Measurements from ENCODE around the gene RFX7.
"Not testable (repeated sequence)": the region's sequence is repeated elsewhere in the genome, so short reads cannot be mapped to it uniquely, and the experiment has no call there.

The RFX7 gene

DNA sequence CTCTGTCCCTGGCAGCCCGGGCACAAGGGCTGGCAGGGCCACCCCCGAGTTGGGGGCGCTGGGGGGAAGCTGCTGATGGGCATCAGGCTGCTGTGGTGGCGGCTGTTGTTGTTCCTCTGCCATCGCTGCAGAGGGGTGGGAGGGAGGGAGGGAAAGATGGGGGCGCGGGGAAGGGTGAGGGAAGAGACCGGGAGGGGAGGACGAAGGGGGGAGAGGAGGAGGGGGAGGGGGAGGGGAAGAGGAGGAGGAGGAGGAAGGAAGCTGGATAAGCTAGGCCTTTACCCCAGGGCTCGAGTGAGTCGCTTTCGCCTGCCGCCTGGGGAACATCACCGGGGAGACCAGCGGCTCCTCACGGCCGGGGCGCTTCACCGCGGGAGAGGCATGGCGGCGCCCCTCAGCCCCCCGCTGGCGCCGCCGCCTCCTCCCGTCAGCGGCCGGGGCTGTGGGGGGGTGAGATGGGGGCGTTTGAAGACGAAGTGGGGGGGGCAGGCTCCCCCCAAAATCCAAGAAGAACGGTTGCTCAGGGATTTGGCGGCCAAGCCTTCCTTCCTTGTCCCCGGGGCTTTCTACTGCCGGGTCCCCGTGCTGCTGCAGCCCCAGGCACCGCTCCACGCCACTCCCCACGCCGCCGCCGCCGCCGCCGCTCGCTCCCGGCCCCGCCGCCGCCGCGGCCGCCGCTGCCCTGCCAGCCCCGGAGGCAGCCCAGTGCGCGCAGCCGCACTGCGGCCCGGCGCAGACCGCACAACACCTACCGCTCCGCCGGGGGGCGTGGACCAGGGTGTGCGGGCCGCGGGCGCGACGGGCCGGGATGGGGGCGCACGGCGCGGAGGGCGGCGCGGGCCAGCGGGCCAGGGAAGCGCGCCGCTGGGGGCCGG is at the start of gene RFX7:
Gene RFX7, minus strand, starts transcription at position 717 of the 875 bp plus-strand sequence. Its CDS starts 594 bp downstream, at position 123.
- no peak for DNase-seq

DNA sequence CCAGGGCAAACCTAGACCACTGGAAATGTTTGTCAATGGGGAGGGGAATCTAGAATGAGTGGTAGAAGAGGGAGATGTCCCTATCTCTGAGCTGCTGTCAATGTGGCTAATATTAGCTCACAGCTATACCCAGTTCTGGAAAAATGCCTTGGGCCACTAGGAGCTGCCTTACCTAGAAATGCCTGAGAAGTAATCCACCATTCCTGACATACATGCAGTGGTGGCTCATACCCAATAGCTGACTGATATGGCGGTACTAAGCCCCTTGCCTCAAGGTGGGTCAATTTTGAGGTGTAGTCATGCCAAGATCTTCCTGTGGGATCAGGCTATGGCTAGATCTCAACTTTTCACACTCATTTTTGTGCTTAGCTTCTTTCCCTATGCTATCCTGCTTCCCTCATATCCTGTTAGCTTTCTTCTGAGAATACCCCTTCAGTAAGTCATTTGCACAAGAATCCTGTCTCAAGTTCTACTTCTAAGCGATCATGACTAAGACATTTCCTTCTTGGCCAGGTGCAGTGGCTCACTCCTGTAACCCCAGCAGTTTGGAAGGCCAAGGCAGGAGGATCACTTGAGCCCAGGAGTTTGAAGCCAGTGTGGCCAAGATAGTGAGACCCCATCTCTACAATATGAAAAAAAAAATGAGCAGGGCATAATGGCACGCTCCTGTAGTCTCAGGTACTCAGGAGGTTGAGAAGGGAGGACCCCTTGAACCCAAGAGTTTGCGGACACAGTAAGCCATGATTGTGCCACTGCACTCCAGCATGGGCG is 49.1 kb upstream of the RFX7 start:
- DNase-seq, result no peak

DNA sequence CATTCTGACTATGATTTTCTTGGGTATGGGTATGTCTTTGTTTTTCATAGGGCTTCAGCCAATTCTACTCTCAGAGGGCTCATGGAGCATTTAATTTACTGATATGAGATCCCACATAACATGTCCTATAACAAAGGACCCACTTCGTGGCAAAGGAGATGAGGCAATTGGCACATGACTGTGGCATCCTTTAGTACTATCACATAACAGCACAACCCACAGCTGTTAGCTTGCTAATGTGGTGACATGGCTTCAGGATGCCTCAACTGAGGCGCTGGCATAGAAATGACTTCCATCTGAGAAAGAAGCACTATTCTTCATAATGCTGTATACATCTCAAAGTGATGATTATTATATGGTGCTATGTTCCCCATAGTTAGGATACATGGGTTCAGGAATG is 48.1 kb upstream of the RFX7 start:
- no peak for DNase-seq

DNA sequence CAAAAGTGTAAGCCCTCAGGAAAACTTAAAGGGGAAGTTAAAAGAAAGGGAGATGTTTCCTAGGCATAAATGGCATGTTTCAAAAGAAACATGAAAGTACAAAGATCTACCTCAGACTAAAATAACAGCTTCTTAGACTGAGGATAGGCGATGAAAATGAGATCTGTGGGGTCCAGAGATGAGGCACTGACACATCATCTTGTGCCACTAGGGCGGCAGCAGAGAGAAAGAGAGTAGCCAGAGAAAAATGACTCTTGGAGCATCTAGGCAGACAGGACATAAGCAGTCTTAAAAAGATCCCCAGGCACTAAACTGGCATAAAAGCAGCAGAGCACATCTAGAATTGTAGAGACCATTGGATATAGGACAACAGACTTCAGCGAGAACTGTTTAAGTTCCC is 42.5 kb upstream of the RFX7 start:
- DNase-seq, result no peak

DNA sequence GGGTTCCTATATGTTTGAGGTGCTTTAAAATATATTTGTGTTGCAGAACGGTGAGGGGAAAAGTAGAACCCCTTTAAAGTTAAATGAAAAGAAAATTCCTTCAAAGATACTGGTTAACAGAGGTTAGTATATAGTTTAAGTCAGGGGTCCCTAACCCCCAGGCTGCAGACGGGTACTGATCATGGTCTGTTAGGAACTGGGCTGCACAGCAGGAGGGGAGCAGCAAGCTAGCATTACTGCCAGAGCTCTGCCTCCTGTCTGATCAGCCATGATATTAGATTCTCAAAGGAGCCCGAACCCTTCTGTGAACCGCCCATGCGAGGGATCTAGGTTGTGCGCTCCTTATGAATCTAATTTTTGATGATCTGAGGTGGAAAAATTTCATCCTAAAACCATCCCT is 37.5 kb upstream of the RFX7 start:
- no peak for DNase-seq

DNA sequence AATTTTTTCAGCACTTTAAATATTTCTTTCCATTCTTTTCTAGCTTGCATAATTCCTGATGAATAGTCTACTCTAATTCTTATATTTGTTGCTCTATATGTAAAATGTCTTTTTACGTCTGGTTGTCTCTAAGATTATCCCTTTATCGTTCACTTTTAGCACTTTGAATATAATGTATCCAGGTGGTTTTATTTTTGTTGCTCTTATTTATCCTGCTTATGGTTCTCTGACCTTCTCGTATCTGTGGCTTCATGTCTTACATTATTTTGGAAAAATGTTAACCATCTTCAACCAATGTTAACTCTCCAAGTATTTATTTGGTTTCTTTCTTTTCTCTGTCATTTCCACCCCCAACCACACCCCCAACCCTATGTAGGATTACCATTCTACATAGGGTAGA is 30.0 kb upstream of the RFX7 start:
- DNase-seq, result no peak

DNA sequence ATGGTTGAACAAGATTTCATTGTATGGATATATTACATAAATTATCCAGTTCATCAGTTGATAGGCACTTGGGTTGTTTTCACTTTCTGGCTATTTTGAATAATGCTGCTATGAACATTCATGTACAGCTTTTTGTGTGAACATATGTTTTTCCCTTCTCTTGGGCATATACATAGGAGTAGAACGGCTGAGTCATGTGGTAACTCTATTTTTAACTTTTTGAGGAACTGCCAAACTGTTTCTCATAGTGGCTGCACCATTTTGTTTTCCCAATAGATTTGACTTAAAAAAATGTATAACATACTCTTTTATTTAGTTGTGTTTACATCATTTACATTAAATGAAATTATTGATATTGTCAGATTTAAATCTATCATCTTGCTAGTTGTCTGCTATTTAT is 28.8 kb upstream of the RFX7 start:
- no peak for DNase-seq

DNA sequence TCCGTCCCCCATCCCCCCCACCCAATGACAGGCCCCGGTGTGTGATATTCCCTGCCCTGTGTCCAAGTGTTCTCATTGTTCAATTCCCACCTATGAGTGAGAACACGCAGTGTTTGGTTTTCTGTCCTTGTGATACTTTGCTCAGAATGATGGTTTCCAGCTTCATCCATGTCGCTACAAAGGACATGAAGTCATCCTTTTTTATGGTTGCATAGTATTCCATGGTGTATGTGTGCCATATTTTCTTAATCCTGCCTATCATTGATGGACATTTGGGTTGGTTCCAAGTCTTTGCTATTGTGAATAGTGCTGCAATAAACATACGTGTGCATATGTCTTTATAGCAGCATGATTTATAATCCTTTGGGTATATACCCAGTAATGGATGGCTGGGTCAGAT is 22.8 kb upstream of the RFX7 start:
- not testable (repeated sequence) for DNase-seq

DNA sequence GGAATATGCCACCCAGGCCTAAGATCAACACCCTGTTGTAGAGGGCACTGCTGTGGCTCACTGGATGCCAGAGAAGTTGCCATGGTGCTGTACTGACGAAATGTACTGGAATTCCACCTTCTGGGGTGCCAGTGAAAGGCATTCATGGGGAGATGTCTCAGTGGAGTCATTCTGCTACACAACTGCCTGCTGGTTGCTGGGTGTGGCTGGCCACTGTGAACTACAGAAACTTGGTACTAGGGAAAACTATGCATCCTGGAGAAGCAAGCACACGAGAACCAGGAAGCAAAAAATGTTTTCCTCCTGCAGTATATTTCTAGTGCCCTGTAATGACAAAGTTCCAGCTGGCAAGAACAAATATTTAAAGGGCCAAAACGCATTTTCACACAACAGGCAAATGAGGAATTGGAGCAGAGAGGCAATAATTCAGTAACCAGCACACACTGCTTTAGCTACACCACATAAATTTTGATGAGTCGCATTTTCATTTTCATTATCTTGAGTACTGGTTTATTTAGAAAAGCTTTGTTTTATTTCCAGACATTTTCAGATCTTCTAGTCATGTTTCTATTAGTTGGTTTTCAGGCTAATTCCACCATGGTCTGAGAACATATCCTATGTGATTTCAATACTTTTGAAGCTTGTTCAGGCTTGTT is 18.3 kb upstream of the RFX7 start:
- no peak for DNase-seq

DNA sequence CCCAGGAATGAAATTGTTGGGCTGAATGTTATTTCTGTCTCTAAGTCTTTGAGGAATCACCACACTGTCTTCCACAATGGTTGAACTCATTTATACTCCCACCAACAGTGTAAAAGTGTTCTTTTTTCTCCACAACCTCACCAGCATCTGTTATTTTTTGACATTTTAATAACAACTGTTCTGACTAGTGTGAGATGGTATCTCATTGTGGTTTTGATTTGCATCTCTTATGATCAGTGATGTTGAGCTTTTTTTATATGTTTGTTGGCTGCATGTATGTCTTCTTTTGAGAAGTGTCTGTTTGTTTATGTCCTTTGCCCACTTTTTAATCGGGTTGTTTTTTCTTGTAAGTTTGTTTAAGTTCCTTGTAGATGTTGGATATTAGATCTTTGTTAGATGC is 13.6 kb upstream of the RFX7 start:
- not testable (repeated sequence) for DNase-seq

DNA sequence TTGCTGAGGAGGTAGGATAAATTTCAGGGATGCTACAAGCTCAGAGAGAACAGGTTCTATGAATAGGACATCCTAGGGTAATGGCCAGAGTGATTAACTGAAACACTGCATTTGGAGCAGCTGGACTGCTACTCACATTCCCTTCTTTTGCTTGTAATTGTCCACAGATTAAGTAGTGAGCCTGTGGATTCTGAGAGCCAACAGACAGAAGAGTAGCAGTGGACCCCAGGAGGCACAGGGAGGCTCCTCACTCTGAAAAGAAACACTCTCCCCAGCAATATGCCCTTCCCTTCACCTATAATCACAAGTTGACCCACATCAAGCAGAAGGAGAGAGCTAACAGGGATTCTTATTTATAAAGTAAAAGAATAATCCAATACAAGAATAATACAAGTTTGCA is 10.6 kb upstream of the RFX7 start:
- DNase-seq, result no peak

DNA sequence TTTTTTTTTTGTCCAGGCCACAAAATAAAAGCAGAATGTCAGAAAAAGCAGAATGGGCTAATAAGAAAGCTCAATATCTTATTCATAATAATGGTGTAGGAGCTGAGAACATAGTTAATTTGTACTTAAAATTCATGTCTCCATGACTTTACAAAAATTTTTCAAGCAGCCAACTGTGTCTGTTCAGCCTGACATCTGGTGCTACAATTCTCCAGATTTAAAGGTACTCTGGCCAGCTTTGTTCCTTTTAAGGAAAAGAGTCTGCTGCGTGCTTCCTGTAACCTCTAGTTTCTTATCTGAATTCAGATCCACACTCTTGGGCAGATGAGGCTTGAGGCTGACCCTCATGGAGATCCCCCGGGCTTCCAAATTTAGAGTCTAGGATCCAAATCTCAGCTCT is 8.7 kb upstream of the RFX7 start:
- no peak for DNase-seq

DNA sequence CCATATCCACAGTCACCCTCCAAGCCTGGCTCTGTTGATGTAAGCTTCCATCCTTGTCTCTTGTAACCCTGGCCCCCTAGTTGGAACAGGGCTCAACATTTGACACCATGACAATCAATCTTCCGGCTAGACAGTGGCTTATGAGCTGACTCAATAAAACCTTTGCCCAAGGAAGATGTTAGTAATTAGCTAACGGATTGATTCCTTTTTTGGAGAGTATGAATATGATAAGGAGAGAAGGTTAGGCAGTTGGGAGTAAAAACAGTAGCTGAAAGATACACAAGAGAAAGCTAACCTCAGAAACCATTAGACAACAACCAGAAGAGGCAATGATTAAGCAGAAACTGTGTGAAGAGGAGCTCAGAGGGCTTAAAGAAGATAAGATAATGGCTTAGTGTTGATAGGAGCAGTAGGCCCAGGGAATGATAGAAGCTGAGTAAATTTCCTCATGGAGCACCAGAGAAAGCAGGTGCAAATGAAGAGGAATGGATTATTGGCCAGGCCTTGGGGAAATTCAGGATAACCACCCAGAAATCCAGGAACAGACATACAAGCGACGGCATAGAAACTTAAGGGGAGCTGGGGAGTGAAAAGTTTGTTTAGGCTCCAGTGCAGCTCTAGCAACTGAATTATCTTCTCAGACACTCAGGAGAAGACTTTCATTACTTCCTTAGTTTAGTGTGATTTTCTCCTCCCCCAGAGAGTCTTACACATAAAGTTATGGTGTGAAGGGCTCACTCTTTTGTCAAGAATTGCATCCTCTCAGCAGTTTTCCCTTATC is 7.8 kb upstream of the RFX7 start:
- DNase-seq, result no peak

DNA sequence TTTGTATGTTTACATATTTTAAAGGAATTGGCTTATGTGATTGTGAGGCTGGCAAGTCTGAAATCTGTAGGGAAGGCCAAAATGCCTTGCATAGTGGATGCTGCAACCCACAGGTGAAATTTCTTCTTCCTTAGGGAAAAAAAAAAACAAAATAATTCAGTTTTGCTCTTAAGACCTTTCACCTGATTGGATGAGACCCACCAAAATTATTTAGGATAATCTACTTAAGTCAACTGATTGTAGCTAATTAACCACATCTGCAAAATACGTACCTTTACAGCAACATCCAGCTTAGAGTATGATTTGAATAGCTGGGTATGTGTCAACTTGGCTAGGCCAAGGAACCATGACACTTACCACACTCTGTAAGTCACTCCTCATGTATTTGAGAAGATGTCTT is 6.9 kb upstream of the RFX7 start:
- no peak for DNase-seq

DNA sequence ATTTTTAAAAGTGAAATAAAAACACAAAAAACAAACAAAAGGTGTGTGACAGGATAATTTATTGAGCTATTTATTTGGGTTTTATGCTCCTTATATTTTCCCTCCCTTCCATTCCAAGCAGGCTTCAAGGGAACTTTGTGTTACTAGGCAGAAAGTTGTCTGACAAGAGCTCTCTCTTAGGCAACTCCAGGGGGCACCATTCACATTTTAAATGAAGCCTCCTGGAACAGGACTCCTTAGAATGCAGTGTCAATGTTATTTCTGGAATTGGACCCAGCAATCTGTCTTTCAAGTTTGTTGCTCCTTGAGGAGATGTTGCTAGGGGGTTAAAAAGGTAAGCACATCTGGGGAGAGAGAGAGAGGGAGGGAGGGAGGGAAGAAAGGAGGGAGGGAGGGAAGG is 5.4 kb upstream of the RFX7 start:
- DNase-seq, result no peak

DNA sequence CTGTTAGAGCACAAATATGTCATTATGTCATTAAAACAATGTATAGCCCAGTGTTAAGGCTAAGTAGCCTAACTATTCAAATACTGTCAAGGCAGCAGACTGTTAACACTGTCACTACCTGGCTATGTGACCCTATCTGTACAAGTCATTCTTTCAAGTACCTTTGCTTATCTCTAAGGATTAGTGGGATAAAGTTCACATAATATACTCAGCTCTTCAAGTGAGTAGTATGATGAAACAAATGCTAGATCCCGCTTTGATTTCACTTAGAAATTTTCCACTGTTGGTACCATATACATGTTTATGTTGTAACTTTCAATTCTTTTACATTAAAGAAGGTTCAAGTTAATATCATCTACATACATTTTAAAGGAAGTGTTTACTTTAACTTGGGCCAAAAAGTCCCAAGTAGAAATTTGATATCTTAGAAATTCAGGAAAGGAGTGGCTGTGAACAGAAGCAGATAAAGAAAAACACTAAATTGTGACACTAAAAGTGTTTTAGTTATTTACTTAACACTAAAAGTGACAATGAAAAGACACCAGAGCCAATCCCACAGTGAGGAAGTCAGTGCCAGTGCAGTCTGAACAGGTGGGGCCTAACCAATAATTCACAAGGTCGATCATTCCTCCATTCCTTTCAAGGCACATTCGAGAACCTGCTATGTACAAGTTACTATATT is 4.8 kb upstream of the RFX7 start:
- DNase-seq, result no peak

DNA sequence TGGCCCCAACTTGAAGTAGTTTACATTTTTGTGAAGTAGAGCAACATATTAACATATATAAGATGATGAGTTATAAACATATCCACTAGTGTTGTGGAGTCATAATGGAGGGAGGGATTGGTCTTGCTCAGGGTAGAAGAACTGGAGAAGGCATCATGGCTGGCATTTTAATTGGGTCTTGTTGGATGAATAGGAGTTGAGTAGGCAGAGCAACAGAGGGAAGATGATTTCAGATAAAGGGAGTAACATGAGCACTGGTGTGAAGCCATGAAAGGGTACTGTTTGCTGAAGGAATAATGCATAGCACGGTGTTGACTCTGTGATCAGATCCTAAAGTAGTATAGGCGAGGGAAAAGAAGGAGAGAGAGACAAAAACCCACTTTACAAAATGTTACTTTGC is 3.6 kb upstream of the RFX7 start:
- DNase-seq, result no peak

DNA sequence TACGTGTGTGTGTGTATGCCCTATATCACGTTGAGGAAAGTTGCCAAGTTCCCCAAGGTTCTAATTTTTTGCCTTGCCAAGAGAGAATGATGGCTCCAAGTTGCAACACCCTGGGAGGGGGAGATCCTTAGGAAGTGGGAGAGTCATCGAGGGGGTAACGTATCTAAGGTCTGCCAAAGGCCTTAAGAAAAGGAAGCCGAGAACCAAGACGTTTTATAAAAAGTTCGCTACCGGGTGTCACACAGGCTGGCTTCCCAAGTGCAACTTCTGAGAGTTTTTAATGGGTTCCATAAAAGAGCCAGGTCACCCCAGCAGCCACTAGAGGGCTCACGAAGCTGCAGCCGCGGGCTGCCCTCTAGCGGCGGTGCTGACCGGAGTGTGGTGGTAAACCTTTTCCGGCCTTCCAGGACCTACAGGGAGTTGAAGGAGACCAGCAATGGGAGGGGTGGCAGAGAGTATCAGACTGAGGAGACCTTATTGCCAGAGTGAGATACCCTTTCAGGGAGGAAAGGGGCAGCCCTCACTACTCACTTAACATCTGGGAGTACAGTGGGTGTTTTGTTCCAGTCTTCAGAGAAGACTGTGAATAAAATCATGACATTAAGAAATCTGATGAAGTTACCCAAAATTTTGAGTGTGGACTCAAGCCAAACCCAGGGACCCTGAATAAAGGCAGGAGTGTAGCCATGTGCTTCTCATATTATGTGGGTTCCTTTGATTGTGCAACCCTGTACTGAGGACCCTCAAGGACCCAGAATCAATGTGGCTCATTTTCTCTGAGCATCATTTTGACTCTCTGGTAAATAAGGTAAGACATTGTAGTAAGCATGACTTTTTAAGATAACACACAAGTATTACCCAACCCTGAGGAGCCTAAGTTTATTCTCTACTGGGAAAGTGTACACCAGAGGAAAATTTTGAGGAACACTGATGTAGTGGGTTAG is 2.5 kb upstream of the RFX7 start:
- peak; percentile 41 for DNase-seq

DNA sequence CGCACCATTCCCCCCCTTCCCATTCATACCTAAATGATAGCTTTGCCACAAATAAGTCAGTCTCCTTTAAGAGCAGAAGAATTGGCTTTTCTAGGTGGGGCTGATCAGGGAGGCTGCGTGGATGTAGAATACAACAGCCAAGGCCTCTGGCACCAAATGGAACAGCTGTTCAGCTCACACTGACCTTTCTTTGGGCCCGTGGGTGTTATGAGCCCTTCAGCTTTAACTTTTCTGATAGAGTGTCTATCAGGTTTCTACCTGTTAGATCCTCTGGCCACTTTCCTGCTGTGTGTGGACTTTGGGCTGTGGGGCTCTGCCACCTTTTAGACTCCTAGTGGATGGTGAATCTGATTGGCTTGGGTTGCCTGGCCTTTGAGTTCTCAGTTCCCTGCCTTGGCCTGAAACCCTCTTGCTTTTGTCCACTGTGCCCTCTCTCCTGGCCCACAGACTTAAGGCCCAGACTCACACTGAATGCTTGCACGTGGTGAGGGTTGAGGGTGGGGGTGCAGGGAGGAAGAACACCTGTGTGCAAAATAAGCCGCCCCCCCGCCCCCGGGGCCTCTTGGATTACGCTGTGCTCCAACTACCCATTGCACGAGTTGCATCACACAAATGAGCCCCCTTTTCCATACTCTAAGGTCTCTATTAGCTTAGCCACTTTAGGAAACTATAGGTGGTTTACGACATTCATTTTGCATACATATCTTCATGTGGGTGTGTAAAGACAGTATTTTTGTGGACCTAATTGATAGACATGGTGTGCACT is 1.3 kb upstream of the RFX7 start:
- DNase-seq, result no peak

DNA sequence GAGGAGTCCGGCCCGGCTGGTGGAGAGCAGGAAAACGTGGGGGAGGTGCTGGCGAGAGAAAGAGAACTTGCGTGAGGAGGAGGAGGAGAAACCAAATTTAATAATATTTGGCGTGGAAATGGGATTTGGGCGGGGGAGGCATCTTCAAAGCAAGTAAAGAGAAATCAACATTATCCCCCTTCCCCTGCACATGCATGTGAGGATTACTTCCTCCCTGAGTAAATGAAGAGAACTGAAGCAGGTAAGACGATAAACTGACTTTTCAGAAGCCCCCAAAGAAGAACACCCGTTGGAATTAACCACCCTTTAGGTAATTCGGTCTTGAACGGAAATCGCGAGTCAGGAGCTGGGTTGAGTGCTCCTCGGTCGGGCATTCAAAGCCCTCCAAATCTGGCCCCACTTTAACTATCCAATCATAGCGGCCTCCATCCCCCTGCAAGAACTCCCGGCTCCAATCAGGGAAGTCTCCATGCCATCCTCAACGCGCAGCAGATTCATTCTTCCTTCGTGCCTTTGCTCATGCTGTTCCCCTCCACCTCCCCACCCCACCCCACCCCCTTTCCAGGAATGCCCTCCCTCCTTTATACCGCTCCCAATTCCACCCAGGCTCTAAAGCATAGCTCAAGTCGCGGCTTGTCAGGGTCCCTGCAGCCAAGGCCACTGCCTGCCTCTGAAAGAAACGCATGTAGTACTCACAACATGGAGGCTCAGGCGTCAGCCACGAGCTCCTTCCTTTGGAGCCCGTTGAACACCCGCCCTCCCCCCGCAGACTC is 545 bp upstream of the RFX7 start:
- DNase-seq, result no peak

All from NCI-H2107 (cell line).